ENCODE measurements around the gene ACOX2. TPM values are rescaled to one million over a fixed set of nuclear protein-coding genes. Genes with fewer than 3 reads are reported as not detected.
"Not testable (repeated sequence)": the region's sequence is repeated elsewhere in the genome, so short reads cannot be mapped to it uniquely, and the experiment has no call there.

ACOX2 gene
- total RNA-seq, 1 experiment from 2014 or later, result 9.5 TPM

GRCh38 chr3:58529516-58530353 lies 7.3 kb downstream of the ACOX2 start:
- peak; percentile 45 to 70 for TF ChIP-seq CTCF (IDR thresholded peaks at IDR 0.05; ENCODE audit: insufficient read depth in 1 of 2, low read depth in 1 of 2, low read length in 1 of 2, severe bottlenecking in 1 of 2, unreplicated experiment in 1 of 2)
- intact Hi-C loops (cut with micrococcal nuclease; ENCODE audit: unreplicated experiment), result loop anchor here (1.0 to 5.0 kb wide), 2 partner anchors 38 to 101 kb away; no protein-coding TSS in a partner anchor

GRCh38 chr3:58528629-58529028 lies 8.4 kb downstream of the ACOX2 start:
- Histone ChIP-seq H3K9me3 (no peaks in the 10 kb centered on the region), H3K27me3 (replicated peaks; ENCODE audit: control insufficient read depth, insufficient read depth, low read length) (no peaks in the 10 kb centered on the region), H3K4me1 (peaks cover 20% of the 10 kb centered on the region), H3K4me3 (ENCODE audit: low read depth, low read length) (no peak overlapping the region), H3K36me3 (ENCODE audit: control insufficient read depth, insufficient read depth, low read length) (peaks cover 1% of the 10 kb centered on the region)
- Mint-ChIP-seq H3K4me3 (ENCODE audit: unreplicated experiment) (no peak overlapping the region), H3K27me3 (ENCODE audit: insufficient read depth, unreplicated experiment) (no peaks in the 10 kb centered on the region), H3K4me1 (ENCODE audit: low read depth, unreplicated experiment) (peaks cover 17% of the 10 kb centered on the region), H3K27ac (ENCODE audit: unreplicated experiment) (no peak overlapping the region), H3K36me3 (ENCODE audit: insufficient read depth, unreplicated experiment) (peaks cover 6% of the 10 kb centered on the region), H3K9me3 (ENCODE audit: unreplicated experiment) (no peaks in the 10 kb centered on the region)
- no peak for DNase-seq
- intact Hi-C loops (cut with micrococcal nuclease; ENCODE audit: unreplicated experiment), result loop anchor here (1.0 to 5.0 kb wide), 2 partner anchors 39 to 102 kb away; no protein-coding TSS in a partner anchor
- POLR2A ChIA-PET, result no interaction called here
- no peak for TF ChIP-seq CTCF (IDR thresholded peaks at IDR 0.05; ENCODE audit: insufficient read depth in 1 of 2, low read depth in 1 of 2, low read length in 1 of 2, severe bottlenecking in 1 of 2, unreplicated experiment in 1 of 2)
- no TSS peak for BruUV-seq (replicated peaks)
- CTCF ChIA-PET, result interaction anchor here (0.6 to 1.5 kb wide), 4 partner anchors 25 to 1425 kb away, joined by 3 to 4 read pairs (median 3); no protein-coding TSS in a partner anchor

More at GRCh38 chr3:58529516-58530353, 7.3 kb downstream of the ACOX2 start:
- Histone ChIP-seq H3K36me3 (ENCODE audit: control insufficient read depth, insufficient read depth, low read length) (peaks cover 1% of the 10 kb centered on the region), H3K4me3 (ENCODE audit: low read depth, low read length) (no peak overlapping the region), H3K4me1 (peaks cover 19% of the 10 kb centered on the region), H3K9me3 (no peaks in the 10 kb centered on the region), H3K27me3 (replicated peaks; ENCODE audit: control insufficient read depth, insufficient read depth, low read length) (no peaks in the 10 kb centered on the region)
- BruUV-seq (replicated peaks), result no TSS peak
- peak; percentile 69 to 70 for DNase-seq
- Mint-ChIP-seq H3K9me3 (ENCODE audit: unreplicated experiment) (no peaks in the 10 kb centered on the region), H3K36me3 (ENCODE audit: insufficient read depth, unreplicated experiment) (peaks cover 6% of the 10 kb centered on the region), H3K27me3 (ENCODE audit: insufficient read depth, unreplicated experiment) (no peaks in the 10 kb centered on the region), H3K4me1 (ENCODE audit: low read depth, unreplicated experiment) (peaks cover 17% of the 10 kb centered on the region), H3K27ac (ENCODE audit: unreplicated experiment) (no peak overlapping the region), H3K4me3 (ENCODE audit: unreplicated experiment) (no peak overlapping the region)
- POLR2A ChIA-PET, result no interaction called here
- CTCF ChIA-PET, result interaction anchor here (0.6 to 1.5 kb wide), 7 partner anchors 8 to 223 kb away, joined by 3 to 6 read pairs (median 3); partner anchors contain the start of gene HTD2

- H3K27ac Mint-ChIP-seq (ENCODE audit: unreplicated experiment); DNase-seq; CTCF ChIA-PET; BruUV-seq (replicated peaks); H3K4me3 ChIP-seq (ENCODE audit: low read depth, low read length); POLR2A ChIA-PET; H3K9me3 ChIP-seq; H3K27me3 Mint-ChIP-seq (ENCODE audit: insufficient read depth, unreplicated experiment); H3K36me3 Mint-ChIP-seq (ENCODE audit: insufficient read depth, unreplicated experiment); H3K27me3 ChIP-seq (replicated peaks; ENCODE audit: control insufficient read depth, insufficient read depth, low read length); H3K4me3 Mint-ChIP-seq (ENCODE audit: unreplicated experiment); H3K4me1 Mint-ChIP-seq (ENCODE audit: low read depth, unreplicated experiment); H3K9me3 Mint-ChIP-seq (ENCODE audit: unreplicated experiment); H3K36me3 ChIP-seq (ENCODE audit: control insufficient read depth, insufficient read depth, low read length): not testable (repeated sequence)
- peaks cover 22% of the 10 kb centered on the region for H3K4me1 ChIP-seq
- intact Hi-C loops (cut with micrococcal nuclease; ENCODE audit: unreplicated experiment), result loop anchor here (5.0 kb wide), 1 partner anchor 40 kb away; no protein-coding TSS in a partner anchor
Measured at GRCh38 chr3:58527440-58527839, 9.6 kb downstream of the ACOX2 start.

All from Caco-2 (cell line).